Stomach (tissue), 9 donors: ENCODE results near the gene RGS12. TPM values are rescaled to one million over a fixed set of nuclear protein-coding genes. Genes with fewer than 3 reads are reported as not detected.

Experiments
- DNase-seq, 2 donors: peaks; one replicate each; pipeline versions ENCODE4 v3.0.0 to v3.0.0-alpha.2; 2013 to 2019
- H3K27ac ChIP-seq, 5 donors: fragments of 200-600 bp in 4 of 5; sonication (generic) in 4 of 5; one replicate each; pipeline ENCODE4 v1.5.1; 2013 to 2019; ENCODE audit warnings: mild to moderate bottlenecking in 1 of 5, moderate library complexity in 1 of 5
- H3K27me3 ChIP-seq, 3 donors: fragments of 200-600 bp; sonication (generic); one replicate each; pipeline ENCODE4 v1.5.1; 2017 to 2019; ENCODE audit warnings: mixed run types in 1 of 3
- H3K36me3 ChIP-seq, 4 donors: fragments of 200-600 bp; sonication (generic); 1 replicate in 3 of 4; 2 replicates in 1 of 4; pipeline ENCODE4 v1.5.1; 2016 to 2019
- H3K4me1 ChIP-seq, 4 donors: fragments of 200-600 bp; sonication (generic); one replicate each; pipeline ENCODE4 v1.5.1; 2016 to 2019
- H3K4me3 ChIP-seq, 4 donors: fragments of 200-600 bp; sonication (generic) in 3 of 4; one replicate each; pipeline ENCODE4 v1.5.1; 2016 to 2019; ENCODE audit warnings: mild to moderate bottlenecking in 1 of 4
- H3K9me3 ChIP-seq, 4 donors: fragments of 200-600 bp; sonication (generic); one replicate each; pipeline ENCODE4 v1.5.1; 2016 to 2019
- EP300 ChIP-seq: sonication (generic); formaldehyde crosslinking; IDR thresholded peaks from one replicate; pipeline ENCODE4 v1.6.1; 2017; ENCODE audit warnings: antibody characterized with exemption
- POLR2A ChIP-seq, 4 donors: fragments of 450-650 bp; IDR thresholded peaks; one replicate each; pipeline ENCODE4 v1.6.1; 2016; ENCODE audit warnings: antibody characterized with exemption in 4 of 4, control low read depth in 2 of 4, mild to moderate bottlenecking in 1 of 4, moderate library complexity in 1 of 4
- POLR2AphosphoS5 ChIP-seq, 3 donors: sonication (generic); formaldehyde crosslinking; IDR thresholded peaks; one replicate each; pipeline ENCODE4 v1.6.1; 2016; ENCODE audit warnings: antibody characterized with exemption in 3 of 3
- WGBS, 5 donors: extraction: QIAGEN DNeasy Blood & Tissue Kit in 3 of 5; methylation state at CpG; one replicate each; pipeline versions ENCODE4 v1.1.5 to v1.1.7; 2013 to 2018; 5-methylcytosine and 5-hydroxymethylcytosine counted together
- intact Hi-C: fragments of 100-400 bp; cut with DNase I; formaldehyde crosslinking; loops from one replicate; pipeline ENCODE4 v1.15.1; 2023; ENCODE audit warnings: low total_unique reads
- polyA plus RNA-seq, 3 donors: library from polyadenylated mRNA; stranded (reverse); fragments of 200-250 nt; gene quantifications; one replicate each; pipeline ENCODE4 v1.2.3, GENCODE V29; 2013
- total RNA-seq, 5 donors: library from RNA; depleted of rRNA; stranded (reverse); fragments of >200 nt; gene quantifications; one replicate each; pipeline versions ENCODE4 v1.1.0 to v1.2.3, GENCODE V29; 2014 to 2016
- TF ChIP-seq, protein P1 (sequence below), 7 experiments: fragments of 450-650 bp in 4 of 7; fragments of 200-600 bp in 3 of 7; sonication (generic) in 3 of 7; IDR thresholded peaks; one replicate each; pipeline ENCODE4 v1.5.1; 2016 to 2019; ENCODE audit warnings: antibody characterized with exemption in 7 of 7, control low read depth in 2 of 7, mild to moderate bottlenecking in 1 of 7
- donor health status: healthy with polysubstance abuse.
- donor health status: Bipolar disorder and iron deficiency.
- donor health status: healthy.

RGS12 gene
- total and polyA plus RNA-seq, 8 donors: 3.5 to 51.8 (median 19.7) TPM

DNA sequence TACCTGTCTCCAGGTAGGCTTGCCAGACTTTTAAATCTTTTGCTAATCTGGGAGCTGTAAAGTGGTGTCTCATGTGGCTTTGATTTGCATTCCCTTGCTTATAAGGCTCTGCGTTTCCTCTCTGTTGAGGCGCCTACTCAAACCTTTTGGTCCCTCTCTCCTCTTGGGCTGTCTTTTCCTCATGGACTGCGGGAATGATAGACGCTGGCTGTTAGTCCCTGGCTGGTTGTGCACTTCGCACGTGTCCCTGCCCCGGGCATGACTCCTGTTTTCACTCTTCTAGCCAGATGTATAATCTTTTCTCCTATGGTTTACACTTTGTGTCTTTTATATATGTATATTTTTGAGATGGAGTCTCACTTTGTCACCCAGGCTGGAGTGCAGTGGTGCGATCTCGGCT is 39.7 kb downstream of the RGS12 start:
- WGBS, 5 donors: 89 to 98% (median 93%) methylated on average over 9 of the region's 9 CpGs
- no peak overlapping the region for H3K4me3 ChIP-seq

DNA sequence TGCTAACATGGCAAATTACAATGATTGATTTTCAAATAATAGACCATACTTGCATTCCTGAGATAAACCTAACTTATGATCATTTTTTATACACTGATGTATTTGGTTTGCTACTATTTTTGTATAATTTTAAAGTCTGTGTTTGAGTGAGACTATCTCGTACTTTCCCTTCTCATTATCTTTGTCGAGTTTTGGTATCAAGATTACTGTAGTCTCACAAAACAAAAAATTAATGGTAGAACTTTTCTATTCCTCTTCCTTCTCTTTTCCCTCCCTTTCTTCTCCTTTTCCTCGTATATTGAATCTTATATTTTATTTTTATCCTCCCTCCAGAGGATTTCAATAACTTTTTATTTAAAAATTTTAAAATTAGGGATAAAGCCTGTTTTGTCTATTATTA is 41.5 kb downstream of the RGS12 start:
- H3K36me3 ChIP-seq: no peaks in the 10 kb centered on the region
- H3K27me3 ChIP-seq: no peaks in the 10 kb centered on the region
- H3K9me3 ChIP-seq: no peaks in the 10 kb centered on the region
- intact Hi-C loops: no loop called here
- 59 to 76% (median 63%) methylated on average over 3 of the region's 3 CpGs for WGBS, 5 donors
- no peaks in the 10 kb centered on the region for H3K4me1 ChIP-seq
- no peak for DNase-seq
- no peak overlapping the region for H3K4me3 ChIP-seq
- H3K27ac ChIP-seq: no peak overlapping the region
- TF ChIP-seq POLR2A (IDR thresholded peaks at IDR 0.05) (no peak), POLR2AphosphoS5 (IDR thresholded peaks at IDR 0.05) (no peak), EP300 (no peak)
- TF ChIP-seq, protein P1, sequence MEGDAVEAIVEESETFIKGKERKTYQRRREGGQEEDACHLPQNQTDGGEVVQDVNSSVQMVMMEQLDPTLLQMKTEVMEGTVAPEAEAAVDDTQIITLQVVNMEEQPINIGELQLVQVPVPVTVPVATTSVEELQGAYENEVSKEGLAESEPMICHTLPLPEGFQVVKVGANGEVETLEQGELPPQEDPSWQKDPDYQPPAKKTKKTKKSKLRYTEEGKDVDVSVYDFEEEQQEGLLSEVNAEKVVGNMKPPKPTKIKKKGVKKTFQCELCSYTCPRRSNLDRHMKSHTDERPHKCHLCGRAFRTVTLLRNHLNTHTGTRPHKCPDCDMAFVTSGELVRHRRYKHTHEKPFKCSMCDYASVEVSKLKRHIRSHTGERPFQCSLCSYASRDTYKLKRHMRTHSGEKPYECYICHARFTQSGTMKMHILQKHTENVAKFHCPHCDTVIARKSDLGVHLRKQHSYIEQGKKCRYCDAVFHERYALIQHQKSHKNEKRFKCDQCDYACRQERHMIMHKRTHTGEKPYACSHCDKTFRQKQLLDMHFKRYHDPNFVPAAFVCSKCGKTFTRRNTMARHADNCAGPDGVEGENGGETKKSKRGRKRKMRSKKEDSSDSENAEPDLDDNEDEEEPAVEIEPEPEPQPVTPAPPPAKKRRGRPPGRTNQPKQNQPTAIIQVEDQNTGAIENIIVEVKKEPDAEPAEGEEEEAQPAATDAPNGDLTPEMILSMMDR (IDR thresholded peaks at IDR 0.05): no peak

More for the DNA sequence above, 39.7 kb downstream of the RGS12 start:
- Histone ChIP-seq H3K9me3 (no peaks in the 10 kb centered on the region), H3K36me3 (no peaks in the 10 kb centered on the region), H3K27ac (no peak overlapping the region), H3K4me1 (no peaks in the 10 kb centered on the region), H3K27me3 (no peaks in the 10 kb centered on the region)
- TF ChIP-seq, protein P1 (IDR thresholded peaks at IDR 0.05): no peak
- TF ChIP-seq POLR2A (IDR thresholded peaks at IDR 0.05) (no peak), POLR2AphosphoS5 (IDR thresholded peaks at IDR 0.05) (no peak), EP300 (no peak)
- intact Hi-C loops: no loop called here
- DNase-seq: no peak

DNA sequence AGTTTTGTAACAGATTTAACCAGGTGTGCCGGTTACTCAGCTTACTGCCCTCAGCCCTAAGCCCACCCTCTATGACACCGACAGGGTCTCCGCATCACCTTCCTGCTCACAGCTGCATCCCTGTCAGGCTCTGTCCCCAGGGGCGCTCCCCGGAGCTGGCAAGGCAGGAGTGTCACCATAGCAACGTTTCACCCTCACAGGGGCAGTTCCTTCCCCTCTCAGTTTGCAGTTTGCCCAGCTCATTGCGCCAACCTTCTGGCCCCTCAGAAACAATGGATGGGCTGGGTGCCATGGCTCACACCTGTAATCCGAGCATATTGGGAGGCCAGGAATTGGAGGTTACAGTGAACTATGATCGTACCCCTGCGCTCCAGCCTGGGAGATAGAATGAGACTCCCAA is 42.6 kb downstream of the RGS12 start:
- Histone ChIP-seq H3K27ac (no peak overlapping the region), H3K4me1 (peaks cover 0 to 5% (median 0%) of the 10 kb centered on the region in 4 donors), H3K9me3 (no peaks in the 10 kb centered on the region), H3K27me3 (no peaks in the 10 kb centered on the region), H3K4me3 (no peak overlapping the region), H3K36me3 (no peaks in the 10 kb centered on the region)
- intact Hi-C loops: no loop called here
- WGBS, 5 donors: 72 to 82% (median 75%) methylated on average over 10 of the region's 10 CpGs
- DNase-seq: no peak
- no peak for TF ChIP-seq POLR2A (IDR thresholded peaks at IDR 0.05)
- TF ChIP-seq, protein P1 (IDR thresholded peaks at IDR 0.05): no peak
- TF ChIP-seq EP300: no peak
- TF ChIP-seq POLR2AphosphoS5 (IDR thresholded peaks at IDR 0.05): no peak

DNA sequence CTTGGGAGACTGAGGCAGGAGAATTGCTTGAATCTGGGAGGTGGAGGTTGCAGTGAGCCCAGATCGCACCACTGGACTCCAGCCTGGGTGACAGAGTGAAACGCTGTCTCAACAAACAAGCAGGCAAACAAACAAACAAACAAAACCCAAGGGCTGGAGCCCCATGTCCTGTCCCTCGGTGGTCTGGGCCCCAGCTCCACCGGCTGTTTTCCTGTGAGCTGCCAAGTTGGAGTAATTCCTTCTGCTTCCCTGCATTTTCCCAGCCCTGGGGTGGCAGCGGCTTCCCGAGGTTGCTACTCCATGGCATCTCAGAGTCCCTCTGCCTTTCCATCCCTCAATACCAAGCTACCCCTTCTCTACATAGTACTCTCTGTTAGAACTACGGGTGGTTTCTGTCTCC is 43.2 kb downstream of the RGS12 start:
- Histone ChIP-seq H3K4me1 (peaks cover 0 to 11% (median 0%) of the 10 kb centered on the region in 4 donors), H3K9me3 (no peaks in the 10 kb centered on the region), H3K27ac (no peak overlapping the region), H3K4me3 (no peak overlapping the region), H3K36me3 (no peaks in the 10 kb centered on the region), H3K27me3 (no peaks in the 10 kb centered on the region)
- 85 to 91% (median 89%) methylated on average over 7 of the region's 7 CpGs for WGBS, 5 donors
- intact Hi-C loops: no loop called here
- no peak for DNase-seq
- TF ChIP-seq POLR2A (IDR thresholded peaks at IDR 0.05) (no peak), EP300 (no peak), POLR2AphosphoS5 (IDR thresholded peaks at IDR 0.05) (no peak)
- TF ChIP-seq, protein P1 (IDR thresholded peaks at IDR 0.05): no peak
